ENCODE results near the gene MAP3K8.
A peak's percentile ranks its signal among the peaks of the same experiment; 100 is the strongest.

MAP3K8 gene

DNA sequence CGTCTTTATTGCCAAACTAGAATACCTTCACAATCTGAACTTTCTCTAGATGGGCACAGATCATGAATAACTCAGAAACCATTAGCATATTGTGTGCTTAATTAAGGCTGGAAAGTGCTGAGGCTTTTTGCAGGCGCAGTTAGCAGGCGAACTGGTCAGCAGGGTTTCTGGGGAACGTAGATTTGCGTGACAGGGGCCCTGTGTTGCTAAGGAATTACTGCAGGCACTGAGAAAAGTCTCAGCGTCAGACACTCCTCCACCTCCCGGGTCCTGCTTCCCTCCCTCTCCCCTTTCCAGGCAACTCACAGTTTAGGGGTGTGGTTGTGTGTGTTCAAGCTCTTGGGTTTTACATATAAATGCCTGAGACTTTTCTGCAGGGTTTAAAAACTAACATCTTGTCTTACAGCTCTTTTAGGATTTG is 2.2 kb downstream of the MAP3K8 start:
- Histone ChIP-seq H3K9ac (ENCODE audit: low read length) (no peak overlapping the region), H3K4me2 (ENCODE audit: low read length) (peak overlapping the region; percentile 75), H3K79me1 (ENCODE audit: low read length) (peaks cover 30% of the 10 kb centered on the region), H3K9me3 (ENCODE audit: insufficient read depth, low read depth, low read length) (no peaks in the 10 kb centered on the region), H3K27ac (ENCODE audit: low read depth, low read length) (peak overlapping the region; percentile 65), H3K36me3 (ENCODE audit: control insufficient read depth in 1 of 2, insufficient read depth in 2 of 2, low read length in 2 of 2) (peaks cover 3 to 5% of the 10 kb centered on the region in 2 experiments), H3K4me3 (ENCODE audit: low read depth, low read length) (no peak overlapping the region), H2AK5ac (ENCODE audit: low read length) (no peak overlapping the region), H4K8ac (ENCODE audit: low read depth, low read length) (peak overlapping the region; percentile 43), H3K4me1 (ENCODE audit: control insufficient read depth in 1 of 2, insufficient read depth in 2 of 2, low read length in 2 of 2) (peaks cover 10 to 16% of the 10 kb centered on the region in 2 experiments), H3K14ac (ENCODE audit: low read length) (no peak overlapping the region), H2AFZ (ENCODE audit: insufficient read depth, low read length, poor library complexity) (no peak overlapping the region), H2BK12ac (ENCODE audit: low read length) (no peak overlapping the region), H3K18ac (ENCODE audit: low read length) (no peak overlapping the region), H2BK5ac (ENCODE audit: low read depth, low read length, poor library complexity) (no peak overlapping the region), H3K23ac (ENCODE audit: low read length) (no peak overlapping the region), H4K91ac (ENCODE audit: low read depth, low read length) (no peak overlapping the region), H2BK120ac (ENCODE audit: insufficient read depth, low read length, poor library complexity) (no peak overlapping the region), H3K79me2 (ENCODE audit: control insufficient read depth, insufficient read depth, low read length, poor library complexity) (peaks cover 13% of the 10 kb centered on the region), H3K4ac (ENCODE audit: low read depth, low read length) (no peak overlapping the region), H4K12ac (ENCODE audit: low read depth, low read length) (no peak overlapping the region), H3K27me3 (ENCODE audit: insufficient read depth, low read length) (no peaks in the 10 kb centered on the region)
- DNase-seq, result peak; percentile 35 to 53
- WGBS (ENCODE audit: extremely low coverage, insufficient coverage, insufficient read length), result no CpG with 5 or more reads among the region's 7 CpGs

DNA sequence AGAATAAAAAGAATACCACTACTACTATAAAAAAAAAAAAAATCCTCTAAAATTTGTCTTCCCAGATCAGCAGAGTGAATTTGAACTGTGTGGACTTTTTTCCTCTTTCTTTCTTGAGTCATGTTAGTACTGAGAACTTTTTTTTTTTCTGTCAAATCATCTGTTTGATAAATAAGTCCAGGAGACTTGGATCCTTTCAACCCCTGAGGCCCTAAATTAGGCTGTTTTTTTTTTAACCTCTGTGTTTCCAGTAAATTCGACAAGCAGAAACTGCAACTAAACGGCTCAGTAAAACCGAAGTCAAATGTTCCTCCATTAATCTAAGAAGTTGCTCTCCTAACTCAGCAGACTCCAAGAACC is 2.7 kb downstream of the MAP3K8 start:
- Histone ChIP-seq H3K79me2 (ENCODE audit: control insufficient read depth, insufficient read depth, low read length, poor library complexity) (peaks cover 13% of the 10 kb centered on the region), H3K14ac (ENCODE audit: low read length) (no peak overlapping the region), H2AFZ (ENCODE audit: insufficient read depth, low read length, poor library complexity) (no peak overlapping the region), H3K27ac (ENCODE audit: low read depth, low read length) (peak overlapping the region; percentile 76), H2BK120ac (ENCODE audit: insufficient read depth, low read length, poor library complexity) (no peak overlapping the region), H3K4ac (ENCODE audit: low read depth, low read length) (no peak overlapping the region), H4K8ac (ENCODE audit: low read depth, low read length) (no peak overlapping the region), H3K36me3 (ENCODE audit: control insufficient read depth in 1 of 2, insufficient read depth in 2 of 2, low read length in 2 of 2) (peaks cover 3 to 7% of the 10 kb centered on the region in 2 experiments), H4K12ac (ENCODE audit: low read depth, low read length) (no peak overlapping the region), H3K79me1 (ENCODE audit: low read length) (peaks cover 30% of the 10 kb centered on the region), H4K91ac (ENCODE audit: low read depth, low read length) (no peak overlapping the region), H2AK5ac (ENCODE audit: low read length) (no peak overlapping the region), H3K27me3 (ENCODE audit: insufficient read depth, low read length) (no peaks in the 10 kb centered on the region), H3K4me3 (ENCODE audit: low read depth, low read length) (no peak overlapping the region), H3K23ac (ENCODE audit: low read length) (no peak overlapping the region), H3K18ac (ENCODE audit: low read length) (no peak overlapping the region), H3K4me2 (ENCODE audit: low read length) (peak overlapping the region; percentile 52), H3K9me3 (ENCODE audit: insufficient read depth, low read depth, low read length) (no peaks in the 10 kb centered on the region), H3K9ac (ENCODE audit: low read length) (no peak overlapping the region), H2BK12ac (ENCODE audit: low read length) (no peak overlapping the region), H2BK5ac (ENCODE audit: low read depth, low read length, poor library complexity) (no peak overlapping the region), H3K4me1 (ENCODE audit: control insufficient read depth in 1 of 2, insufficient read depth in 2 of 2, low read length in 2 of 2) (peaks cover 10 to 11% of the 10 kb centered on the region in 2 experiments)
- DNase-seq, result no peak
- no CpG with 5 or more reads among the region's 3 CpGs for WGBS (ENCODE audit: extremely low coverage, insufficient coverage, insufficient read length)

DNA sequence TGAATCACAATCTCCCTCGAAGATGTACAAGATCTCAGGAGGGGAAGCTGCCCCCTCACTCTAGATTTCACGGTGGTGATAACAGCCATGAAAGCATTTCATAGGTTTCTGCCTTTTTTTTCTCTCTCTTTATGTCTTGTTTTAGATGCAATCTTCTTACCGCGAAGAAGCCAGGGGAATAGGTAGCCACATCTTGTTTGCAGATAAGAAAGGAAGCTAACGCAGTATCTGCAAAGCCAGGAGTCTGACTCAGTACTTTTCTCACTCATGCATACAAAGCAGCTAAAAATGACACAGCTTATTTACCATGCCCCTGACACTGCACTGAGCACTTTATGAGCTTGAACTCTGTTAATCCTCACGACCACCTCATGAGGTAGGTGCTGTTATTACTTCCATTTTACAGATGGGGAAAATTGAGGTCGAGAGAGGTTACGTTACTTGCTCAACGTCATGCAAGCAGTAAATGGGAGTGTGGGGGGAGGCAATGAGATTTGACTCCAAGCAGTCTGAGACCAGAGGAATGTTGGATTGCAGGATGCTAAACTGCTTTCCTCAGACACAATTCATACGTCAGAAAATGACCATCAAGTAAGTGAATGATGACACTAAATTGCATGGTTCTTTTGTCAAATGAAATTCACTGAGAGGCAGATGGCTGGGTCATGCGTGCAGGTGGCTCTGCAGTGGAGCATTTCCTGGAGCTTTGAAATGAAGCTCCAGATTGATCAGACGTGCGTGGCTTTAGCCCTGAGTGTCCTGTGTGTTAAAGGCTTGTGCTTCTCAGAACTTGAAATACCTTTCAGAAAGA is 3.3 kb downstream of the MAP3K8 start:
- H3K27ac ChIP-seq (ENCODE audit: low read depth, low read length), result peak overlapping the region; percentile 76
- H2BK5ac ChIP-seq (ENCODE audit: low read depth, low read length, poor library complexity), result no peak overlapping the region
- WGBS (ENCODE audit: extremely low coverage, insufficient coverage, insufficient read length), result no CpG with 5 or more reads among the region's 13 CpGs

DNA sequence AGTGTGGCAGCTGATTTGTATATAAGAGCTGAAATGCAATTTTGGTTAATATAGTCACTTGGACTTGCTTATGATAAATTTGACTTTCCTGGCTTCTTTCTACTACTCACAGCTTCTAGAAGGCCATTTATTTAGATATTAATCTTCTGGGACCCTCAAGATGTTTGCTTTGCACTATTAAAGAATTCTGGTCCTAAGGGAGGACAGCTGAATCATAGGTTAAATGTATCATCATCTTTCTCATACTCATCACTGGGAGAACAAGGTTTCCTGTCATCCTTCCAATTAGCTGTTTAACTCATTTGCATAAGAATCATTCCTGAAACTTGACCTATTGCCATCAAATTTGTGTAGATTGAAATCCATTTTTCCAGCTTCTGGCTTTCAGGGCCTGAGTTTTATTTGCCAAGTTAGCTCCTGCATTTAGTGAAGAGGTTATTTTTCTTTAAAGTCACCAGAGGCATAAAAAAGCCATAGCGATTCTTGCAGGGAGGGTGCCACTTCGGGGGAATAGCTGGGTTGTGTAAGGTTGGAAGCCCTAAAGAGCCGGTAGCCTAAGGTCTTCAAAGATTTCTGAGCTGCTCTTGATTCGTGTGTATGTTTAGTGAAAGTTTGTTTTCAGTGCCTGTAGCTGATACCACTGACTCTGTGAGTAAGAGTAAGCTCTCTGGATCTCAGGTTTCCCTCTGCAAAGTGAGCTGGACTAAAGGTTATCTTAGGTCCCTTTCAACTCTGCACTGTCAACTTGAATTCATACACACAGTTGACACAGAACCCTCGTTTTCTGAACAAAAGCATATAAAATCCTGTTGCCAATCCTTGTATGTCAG is 4.3 kb downstream of the MAP3K8 start:
- Histone ChIP-seq H2BK5ac (ENCODE audit: low read depth, low read length, poor library complexity) (no peak overlapping the region), H3K79me1 (ENCODE audit: low read length) (peaks cover 19% of the 10 kb centered on the region), H3K14ac (ENCODE audit: low read length) (no peak overlapping the region), H3K27ac (ENCODE audit: low read depth, low read length) (no peak overlapping the region), H3K27me3 (ENCODE audit: insufficient read depth, low read length) (no peaks in the 10 kb centered on the region), H2BK12ac (ENCODE audit: low read length) (no peak overlapping the region), H3K79me2 (ENCODE audit: control insufficient read depth, insufficient read depth, low read length, poor library complexity) (peaks cover 15% of the 10 kb centered on the region), H4K8ac (ENCODE audit: low read depth, low read length) (no peak overlapping the region), H3K4me2 (ENCODE audit: low read length) (peak overlapping the region; percentile 31), H3K9me3 (ENCODE audit: insufficient read depth, low read depth, low read length) (no peaks in the 10 kb centered on the region), H4K12ac (ENCODE audit: low read depth, low read length) (no peak overlapping the region), H2AK5ac (ENCODE audit: low read length) (no peak overlapping the region), H3K4me1 (ENCODE audit: control insufficient read depth in 1 of 2, insufficient read depth in 2 of 2, low read length in 2 of 2) (peaks cover 5 to 7% of the 10 kb centered on the region in 2 experiments), H3K36me3 (ENCODE audit: control insufficient read depth in 1 of 2, insufficient read depth in 2 of 2, low read length in 2 of 2) (peaks cover 7 to 18% of the 10 kb centered on the region in 2 experiments), H2AFZ (ENCODE audit: insufficient read depth, low read length, poor library complexity) (no peak overlapping the region), H4K91ac (ENCODE audit: low read depth, low read length) (no peak overlapping the region), H3K23ac (ENCODE audit: low read length) (no peak overlapping the region), H3K9ac (ENCODE audit: low read length) (no peak overlapping the region), H2BK120ac (ENCODE audit: insufficient read depth, low read length, poor library complexity) (no peak overlapping the region), H3K18ac (ENCODE audit: low read length) (no peak overlapping the region), H3K4me3 (ENCODE audit: low read depth, low read length) (no peak overlapping the region), H3K4ac (ENCODE audit: low read depth, low read length) (no peak overlapping the region)
- no CpG with 5 or more reads among the region's 5 CpGs for WGBS (ENCODE audit: extremely low coverage, insufficient coverage, insufficient read length)
- peak in 1 of 2 donors; percentile 45 for DNase-seq

More for the DNA sequence above, 3.3 kb downstream of the MAP3K8 start:
- no peak overlapping the region for H2BK120ac ChIP-seq (ENCODE audit: insufficient read depth, low read length, poor library complexity)
- no peak overlapping the region for H3K14ac ChIP-seq (ENCODE audit: low read length)
- no peak overlapping the region for H2AK5ac ChIP-seq (ENCODE audit: low read length)
- no peak overlapping the region for H3K4ac ChIP-seq (ENCODE audit: low read depth, low read length)
- H2AFZ ChIP-seq (ENCODE audit: insufficient read depth, low read length, poor library complexity), result no peak overlapping the region
- H4K12ac ChIP-seq (ENCODE audit: low read depth, low read length), result no peak overlapping the region
- peak; percentile 57 to 81 for DNase-seq
- H3K79me1 ChIP-seq (ENCODE audit: low read length), result peaks cover 29% of the 10 kb centered on the region
- H3K4me2 ChIP-seq (ENCODE audit: low read length), result peak overlapping the region; percentile 52
- H3K79me2 ChIP-seq (ENCODE audit: control insufficient read depth, insufficient read depth, low read length, poor library complexity), result peaks cover 17% of the 10 kb centered on the region
- no peak overlapping the region for H4K91ac ChIP-seq (ENCODE audit: low read depth, low read length)
- H3K9me3 ChIP-seq (ENCODE audit: insufficient read depth, low read depth, low read length), result no peaks in the 10 kb centered on the region
- H3K4me1 ChIP-seq (ENCODE audit: control insufficient read depth in 1 of 2, insufficient read depth in 2 of 2, low read length in 2 of 2), result peaks cover 10 to 11% of the 10 kb centered on the region in 2 experiments
- no peak overlapping the region for H3K4me3 ChIP-seq (ENCODE audit: low read depth, low read length)
- no peak overlapping the region for H3K9ac ChIP-seq (ENCODE audit: low read length)
- peaks cover 7 to 12% of the 10 kb centered on the region in 2 experiments for H3K36me3 ChIP-seq (ENCODE audit: control insufficient read depth in 1 of 2, insufficient read depth in 2 of 2, low read length in 2 of 2)
- H4K8ac ChIP-seq (ENCODE audit: low read depth, low read length), result no peak overlapping the region
- no peak overlapping the region for H3K23ac ChIP-seq (ENCODE audit: low read length)
- no peaks in the 10 kb centered on the region for H3K27me3 ChIP-seq (ENCODE audit: insufficient read depth, low read length)
- no peak overlapping the region for H2BK12ac ChIP-seq (ENCODE audit: low read length)
- no peak overlapping the region for H3K18ac ChIP-seq (ENCODE audit: low read length)
